ENCODE measurements around the gene SALL3. TPM values are rescaled to one million over a fixed set of nuclear protein-coding genes. Genes with fewer than 3 reads are reported as not detected.

SALL3 gene
- total and polyA plus RNA-seq, 2 of the 13 experiments (the other 11 are each of a cell fraction or from before 2014, with no cell fraction given) = not detected

DNA sequence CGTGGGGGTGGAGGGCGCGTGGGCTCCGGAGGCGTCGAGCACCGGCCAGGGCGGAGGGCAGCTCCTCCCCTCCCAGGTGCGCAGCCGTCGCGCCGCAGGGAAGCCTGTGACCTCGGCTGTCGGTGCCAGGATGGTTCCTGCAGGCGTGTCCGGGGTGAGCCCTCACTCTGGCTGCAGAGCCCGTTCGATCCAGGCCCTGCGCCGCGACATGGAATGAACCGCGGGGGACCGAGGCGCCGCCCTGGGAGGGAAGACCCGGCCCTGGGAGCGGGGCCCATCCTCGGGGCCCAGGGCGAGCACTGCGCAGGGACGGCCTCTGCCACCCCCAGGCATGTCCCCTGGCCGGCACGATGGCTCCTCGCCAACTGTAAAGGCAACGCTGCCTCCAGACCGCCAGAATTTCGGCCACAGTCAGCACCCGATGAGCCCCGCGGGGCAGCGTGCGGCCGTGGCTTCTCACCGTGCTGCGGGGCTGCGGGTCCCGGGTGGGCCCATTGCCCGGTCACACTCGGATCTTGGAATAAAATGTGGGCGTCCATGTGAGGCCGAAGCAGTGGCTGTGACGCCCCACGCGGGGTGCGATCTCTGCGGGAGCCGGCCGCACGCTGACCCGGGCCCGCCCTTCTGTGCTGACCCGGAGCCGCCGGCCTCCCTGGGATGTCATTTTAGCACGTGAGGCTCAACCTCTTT, 26.6 kb downstream of the SALL3 start:
- H3K9me3 ChIP-seq (ENCODE audit: low read length) = no peaks in the 10 kb centered on the region
- 0 out of 2 replicates have a peak, but pooled peaks have one; percentile 37 for TF ChIP-seq DNMT1 (CRISPR knock-in tag; IDR thresholded peaks at IDR 0.05)
- TF ChIP-seq, protein P1, sequence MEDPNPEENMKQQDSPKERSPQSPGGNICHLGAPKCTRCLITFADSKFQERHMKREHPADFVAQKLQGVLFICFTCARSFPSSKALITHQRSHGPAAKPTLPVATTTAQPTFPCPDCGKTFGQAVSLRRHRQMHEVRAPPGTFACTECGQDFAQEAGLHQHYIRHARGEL (CRISPR knock-in tag; IDR thresholded peaks at IDR 0.05) = no peak
- no peak for TF ChIP-seq ZNF235 (CRISPR knock-in tag; IDR thresholded peaks at IDR 0.05; ENCODE audit: borderline replicate concordance)
- TF ChIP-seq, protein P2, sequence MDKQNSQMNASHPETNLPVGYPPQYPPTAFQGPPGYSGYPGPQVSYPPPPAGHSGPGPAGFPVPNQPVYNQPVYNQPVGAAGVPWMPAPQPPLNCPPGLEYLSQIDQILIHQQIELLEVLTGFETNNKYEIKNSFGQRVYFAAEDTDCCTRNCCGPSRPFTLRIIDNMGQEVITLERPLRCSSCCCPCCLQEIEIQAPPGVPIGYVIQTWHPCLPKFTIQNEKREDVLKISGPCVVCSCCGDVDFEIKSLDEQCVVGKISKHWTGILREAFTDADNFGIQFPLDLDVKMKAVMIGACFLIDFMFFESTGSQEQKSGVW (CRISPR knock-in tag; IDR thresholded peaks at IDR 0.05; ENCODE audit: borderline replicate concordance) = no peak
- no peak for TF ChIP-seq NFYB (CRISPR knock-in tag; IDR thresholded peaks at IDR 0.05)
- TF ChIP-seq YEATS4 (CRISPR knock-in tag; IDR thresholded peaks at IDR 0.05; ENCODE audit: borderline replicate concordance) = no peak
- no peak for TF ChIP-seq RAD21 (CRISPR knock-in tag; IDR thresholded peaks at IDR 0.05)
- ChIA-PET CTCF (ENCODE audit: low intra/inter-chr PET ratio, low total read pairs) (no interaction called here), POLR2A (no interaction called here)
- no peaks in the 10 kb centered on the region for H3K36me3 ChIP-seq (replicated peaks in 1 of 2; ENCODE audit: control insufficient read depth in 1 of 2, insufficient read depth in 2 of 2, low read length in 2 of 2)
- no peak overlapping the region for H3K4me2 ChIP-seq (ENCODE audit: low read depth, low read length)
- in situ Hi-C loops (cut with HindIII; ENCODE audit: extremely low pct_ligation_motif_present, low pct_unique_long_range_greater_than_20kb) (no loop called here), intact Hi-C loops (cut with micrococcal nuclease; ENCODE audit: unreplicated experiment) (no loop called here)
- H2AFZ ChIP-seq (ENCODE audit: low read length) = no peak overlapping the region
- H3K4me1 ChIP-seq (ENCODE audit: insufficient read depth, low read length) = peaks cover 8% of the 10 kb centered on the region; the same call in 1 of the 2 replicates
- H4K20me1 ChIP-seq (ENCODE audit: insufficient read depth, low read length) = no peaks in the 10 kb centered on the region
- no peak overlapping the region for H3K4me3 ChIP-seq (replicated peaks in 1 of 3; ENCODE audit: insufficient read depth in 1 of 3, low read depth in 2 of 3, low read length in 3 of 3)
- 79% methylated on average over 25 of the region's 67 CpGs for WGBS (ENCODE audit: low lambda C conversion rate)
- H3K9ac ChIP-seq (ENCODE audit: insufficient read depth, low read depth, low read length) = no peak overlapping the region
- FAIRE-seq (no peak), ATAC-seq (no peak), DNase-seq (ENCODE audit: low spot score) (no peak)
- peaks cover 3 to 52% of the 10 kb centered on the region in 2 experiments; a peak in 3 of 5 replicates for H3K27me3 ChIP-seq (ENCODE audit: control insufficient read depth in 1 of 2, insufficient read depth in 2 of 2, low read length in 2 of 2)
- H3K79me2 ChIP-seq (ENCODE audit: insufficient read depth, low read length) = no peaks in the 10 kb centered on the region
- no TSS peak for BruUV-seq (replicated peaks)
- H3K27ac ChIP-seq (ENCODE audit: extremely low read length, insufficient read depth, low read length) = no peak overlapping the region
